Mucosa of rectum (tissue), 2 donors: ENCODE results near the gene NRP2.
A peak's percentile ranks its signal among the peaks of the same experiment; 100 is the strongest.

Experiments
- H3K27ac ChIP-seq, 2 donors: one replicate each; pipeline ENCODE4 v1.7.0; 2013; ENCODE audit warnings: inconsistent platforms in 2 of 2, low read depth in 2 of 2, low read length in 2 of 2
- H3K27me3 ChIP-seq, 2 donors: one replicate each; pipeline ENCODE4 v1.7.0; 2013; ENCODE audit warnings: low read length in 2 of 2; ENCODE audit not compliant: control insufficient read depth in 2 of 2, insufficient read depth in 2 of 2
- H3K36me3 ChIP-seq, 2 donors: one replicate each; pipeline ENCODE4 v1.7.0; 2013; ENCODE audit warnings: low read length in 2 of 2; ENCODE audit not compliant: control insufficient read depth in 2 of 2, insufficient read depth in 2 of 2
- H3K4me1 ChIP-seq, 2 donors: one replicate each; pipeline ENCODE4 v1.7.0; 2013; ENCODE audit warnings: low read length in 2 of 2, mild to moderate bottlenecking in 1 of 2; ENCODE audit not compliant: control insufficient read depth in 2 of 2, insufficient read depth in 2 of 2
- H3K4me3 ChIP-seq, 2 donors: one replicate each; pipeline ENCODE4 v1.7.0; 2013; ENCODE audit warnings: low read length in 2 of 2
- H3K9ac ChIP-seq, 2 donors: one replicate each; pipeline ENCODE4 v1.7.0; 2013; ENCODE audit warnings: low read length in 2 of 2, low read depth in 1 of 2, mild to moderate bottlenecking in 1 of 2
- H3K9me3 ChIP-seq, 2 donors: one replicate each; pipeline ENCODE4 v1.7.0; 2013; ENCODE audit warnings: low read length in 2 of 2; ENCODE audit not compliant: control insufficient read depth in 2 of 2
- donor health status: healthy.
- donor health status: Normal muscosa, but diverticular disease.

The NRP2 gene

GRCh38 chr2:205759732-205760131 is 77.4 kb downstream of the NRP2 start:
- Histone ChIP-seq H3K4me3 (no peak overlapping the region), H3K36me3 (no peaks in the 10 kb centered on the region), H3K9me3 (no peaks in the 10 kb centered on the region), H3K9ac (no peak overlapping the region), H3K4me1 (peaks cover 18 to 24% of the 10 kb centered on the region in 2 donors), H3K27me3 (no peaks in the 10 kb centered on the region), H3K27ac (no peak overlapping the region)

GRCh38 chr2:205760157-205760556 is 77.9 kb downstream of the NRP2 start:
- Histone ChIP-seq H3K9me3 (no peaks in the 10 kb centered on the region), H3K27me3 (no peaks in the 10 kb centered on the region), H3K27ac (no peak overlapping the region), H3K36me3 (no peaks in the 10 kb centered on the region), H3K4me1 (peaks cover 18 to 20% of the 10 kb centered on the region in 2 donors), H3K4me3 (no peak overlapping the region), H3K9ac (no peak overlapping the region)

GRCh38 chr2:205761421-205761820 is 79.1 kb downstream of the NRP2 start:
- H3K4me1 ChIP-seq = peaks cover 13% of the 10 kb centered on the region in 2 donors
- H3K36me3 ChIP-seq = no peaks in the 10 kb centered on the region
- H3K27me3 ChIP-seq = no peaks in the 10 kb centered on the region
- no peak overlapping the region for H3K4me3 ChIP-seq
- H3K9me3 ChIP-seq = no peaks in the 10 kb centered on the region
- no peak overlapping the region for H3K9ac ChIP-seq
- no peak overlapping the region for H3K27ac ChIP-seq

- H3K27ac ChIP-seq = no peak overlapping the region
Observed at GRCh38 chr2:205762881-205763280, 80.6 kb downstream of the NRP2 start.

GRCh38 chr2:205763708-205764211 is 81.5 kb downstream of the NRP2 start:
- Histone ChIP-seq H3K36me3 (peaks cover 0 to 3% of the 10 kb centered on the region in 2 donors), H3K4me3 (peak overlapping the region in 1 of 2 donors; percentile 26), H3K4me1 (peaks cover 14 to 15% of the 10 kb centered on the region in 2 donors), H3K27me3 (no peaks in the 10 kb centered on the region), H3K9ac (no peak overlapping the region), H3K27ac (peak overlapping the region in 1 of 2 donors; percentile 48), H3K9me3 (no peaks in the 10 kb centered on the region)

More at GRCh38 chr2:205762881-205763280, 80.6 kb downstream of the NRP2 start:
- no peak overlapping the region for H3K9ac ChIP-seq
- H3K9me3 ChIP-seq = no peaks in the 10 kb centered on the region
- no peak overlapping the region for H3K4me3 ChIP-seq
- peaks cover 13% of the 10 kb centered on the region in 2 donors for H3K4me1 ChIP-seq
- H3K36me3 ChIP-seq = no peaks in the 10 kb centered on the region
- H3K27me3 ChIP-seq = no peaks in the 10 kb centered on the region

- Histone ChIP-seq H3K36me3 (peaks cover 0 to 3% of the 10 kb centered on the region in 2 donors), H3K9ac (no peak overlapping the region), H3K4me3 (no peak overlapping the region), H3K9me3 (no peaks in the 10 kb centered on the region), H3K27ac (peak overlapping the region in 1 of 2 donors; percentile 34), H3K27me3 (no peaks in the 10 kb centered on the region), H3K4me1 (peaks cover 14 to 17% of the 10 kb centered on the region in 2 donors)
Observed at GRCh38 chr2:205764270-205764746, 82.0 kb downstream of the NRP2 start.

GRCh38 chr2:205765151-205765550 is 82.8 kb downstream of the NRP2 start:
- H3K9me3 ChIP-seq = no peaks in the 10 kb centered on the region
- H3K9ac ChIP-seq = no peak overlapping the region
- no peaks in the 10 kb centered on the region for H3K27me3 ChIP-seq
- no peak overlapping the region for H3K4me3 ChIP-seq
- no peak overlapping the region for H3K27ac ChIP-seq
- H3K4me1 ChIP-seq = peaks cover 17 to 23% of the 10 kb centered on the region in 2 donors
- H3K36me3 ChIP-seq = peaks cover 0 to 3% of the 10 kb centered on the region in 2 donors

- Histone ChIP-seq H3K27me3 (no peaks in the 10 kb centered on the region), H3K9ac (no peak overlapping the region), H3K36me3 (peaks cover 0 to 3% of the 10 kb centered on the region in 2 donors), H3K4me3 (no peak overlapping the region), H3K9me3 (no peaks in the 10 kb centered on the region), H3K4me1 (peaks cover 26 to 33% of the 10 kb centered on the region in 2 donors), H3K27ac (peak overlapping the region in 1 of 2 donors; percentile 3)
Observed at GRCh38 chr2:205766779-205767359, 84.6 kb downstream of the NRP2 start.

- no peak overlapping the region for H3K9ac ChIP-seq
- H3K4me3 ChIP-seq = no peak overlapping the region
Observed at GRCh38 chr2:205767617-205768016, 85.3 kb downstream of the NRP2 start.

GRCh38 chr2:205768341-205768740 is 86.0 kb downstream of the NRP2 start:
- H3K4me3 ChIP-seq = no peak overlapping the region
- no peak overlapping the region for H3K9ac ChIP-seq
- no peaks in the 10 kb centered on the region for H3K27me3 ChIP-seq
- peaks cover 26 to 31% of the 10 kb centered on the region in 2 donors for H3K4me1 ChIP-seq
- peaks cover 0 to 3% of the 10 kb centered on the region in 2 donors for H3K36me3 ChIP-seq
- H3K9me3 ChIP-seq = no peaks in the 10 kb centered on the region
- peak overlapping the region; percentile 25 to 59 for H3K27ac ChIP-seq

More at GRCh38 chr2:205767617-205768016, 85.3 kb downstream of the NRP2 start:
- H3K9me3 ChIP-seq = no peaks in the 10 kb centered on the region
- H3K36me3 ChIP-seq = peaks cover 0 to 3% of the 10 kb centered on the region in 2 donors
- peaks cover 26 to 33% of the 10 kb centered on the region in 2 donors for H3K4me1 ChIP-seq
- no peaks in the 10 kb centered on the region for H3K27me3 ChIP-seq
- H3K27ac ChIP-seq = peak overlapping the region in 1 of 2 donors; percentile 25
